HTR-8/SVneo (cell line): ENCODE measurements around the gene DOCK2.
A peak's percentile ranks its signal among the peaks of the same experiment; 100 is the strongest.
"Not testable (repeated sequence)": the region's sequence is repeated elsewhere in the genome, so short reads cannot be mapped to it uniquely, and the experiment has no call there.

Experiments
- DNase-seq: peaks from one replicate; pipeline ENCODE4 v3.0.0; 2011; ENCODE audit warnings: low spot score, mixed read lengths; ENCODE audit not compliant: insufficient read length
- FAIRE-seq: peaks from 2 replicates; lab custom pipeline; 2011; peaks lifted over from hg19 to GRCh38; lab: Jason Lieb, UNC

Gene DOCK2

DNA sequence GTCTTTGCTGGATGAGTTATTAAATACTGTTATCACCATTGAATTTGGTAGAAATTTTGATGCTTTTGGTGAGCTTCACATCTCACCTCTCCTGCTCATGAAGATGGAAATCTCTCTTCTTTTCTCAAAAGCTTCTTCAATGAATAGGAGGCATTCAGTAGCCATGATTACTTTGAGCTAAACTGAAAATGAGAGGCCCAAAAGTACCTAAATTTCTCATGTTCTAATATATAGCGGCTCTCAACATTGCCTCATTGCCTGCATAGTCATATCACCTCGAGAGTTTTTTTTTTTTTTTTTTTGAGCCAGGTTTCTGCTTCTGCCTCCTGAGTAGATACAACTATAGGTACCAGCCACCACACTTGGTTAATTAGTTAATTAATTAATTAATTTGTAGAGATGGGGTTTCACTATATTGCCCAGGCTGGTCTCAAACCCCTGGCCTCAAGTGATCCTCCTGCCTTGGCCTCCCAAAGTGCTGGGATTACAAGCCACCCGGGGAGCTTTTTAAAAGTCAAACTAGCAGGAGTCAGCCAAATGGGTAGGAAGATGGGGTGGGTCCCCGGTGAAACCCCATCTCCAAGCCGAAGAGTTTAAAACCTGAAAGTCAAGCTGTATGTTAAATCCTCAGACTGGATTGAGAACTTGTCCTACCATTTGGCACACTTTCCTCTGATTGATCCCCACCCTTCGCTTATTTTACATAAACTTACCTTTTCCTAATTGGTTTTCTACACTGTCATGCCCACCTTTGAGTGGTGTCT, 169.0 kb downstream of the DOCK2 start:
- no peak for FAIRE-seq
- no peak for DNase-seq

GRCh38 chr5:169808118-169808581, 171.1 kb downstream of the DOCK2 start:
- no peak for FAIRE-seq

GRCh38 chr5:169808880-169809279, 171.8 kb downstream of the DOCK2 start:
- not testable (repeated sequence) for DNase-seq, FAIRE-seq

More at GRCh38 chr5:169808118-169808581, 171.1 kb downstream of the DOCK2 start:
- DNase-seq: no peak

DNA sequence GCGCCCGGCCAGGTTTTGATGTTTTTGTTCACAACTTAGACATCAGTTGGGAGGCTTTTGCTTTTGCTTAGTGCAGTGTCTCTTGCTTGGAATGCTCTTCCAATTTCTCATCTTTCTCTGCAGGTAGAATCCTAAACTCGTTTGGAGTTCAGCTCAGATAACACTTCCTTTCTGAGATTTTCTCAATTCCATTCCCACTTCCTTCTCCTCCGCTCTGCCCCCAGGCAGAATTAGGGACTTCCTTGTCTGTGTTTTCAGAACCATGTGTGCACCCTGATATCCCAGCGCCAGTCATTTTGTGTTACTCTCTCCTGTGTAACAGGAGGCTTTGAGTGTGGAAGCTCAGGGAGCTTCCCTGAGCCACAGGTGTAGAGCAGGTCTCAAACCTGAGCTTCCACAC, 172.2 kb downstream of the DOCK2 start:
- DNase-seq: no peak
- FAIRE-seq: no peak

GRCh38 chr5:169810524-169810923, 173.4 kb downstream of the DOCK2 start:
- no peak for DNase-seq
- no peak for FAIRE-seq

DNA sequence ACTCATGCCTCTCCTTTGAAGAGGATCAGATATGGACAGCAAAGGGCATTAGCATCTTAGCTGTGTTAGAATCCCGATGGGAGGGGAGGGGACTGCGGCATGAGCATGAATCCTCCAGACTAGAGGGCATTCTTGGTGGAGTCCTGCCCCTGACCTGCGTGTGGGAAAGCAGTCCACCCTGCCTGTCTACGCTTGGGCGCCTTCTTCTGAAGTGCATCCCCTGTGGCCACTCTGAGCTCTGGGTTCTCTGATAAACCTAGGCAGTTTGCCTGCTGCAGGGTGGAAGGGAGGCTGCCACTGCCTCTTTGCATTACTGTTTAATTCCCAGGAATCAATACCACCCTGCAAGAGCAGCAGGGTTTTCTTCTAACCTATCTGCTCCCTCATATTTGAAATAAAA, 173.9 kb downstream of the DOCK2 start:
- FAIRE-seq (no peak), DNase-seq (no peak)

DNA sequence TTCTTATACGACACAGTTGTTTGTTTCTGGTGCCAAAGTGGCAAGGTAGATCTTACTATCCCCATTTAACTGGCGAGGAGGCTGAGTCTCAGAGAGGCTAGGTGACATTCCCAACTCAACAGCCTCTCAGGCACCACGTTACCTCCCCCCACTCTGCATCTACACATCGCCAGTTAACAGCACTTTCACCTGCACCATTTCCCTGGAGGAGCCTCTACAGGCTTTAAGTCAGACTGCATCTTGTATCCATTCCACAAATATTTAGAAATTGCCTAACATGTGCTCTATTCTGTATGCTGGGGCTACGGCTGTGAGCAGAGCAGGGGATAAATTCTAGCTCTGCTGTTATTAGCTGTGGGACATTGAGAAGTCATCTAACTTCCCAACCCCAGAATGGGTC, 174.6 kb downstream of the DOCK2 start:
- DNase-seq (no peak), FAIRE-seq (no peak)

DNA sequence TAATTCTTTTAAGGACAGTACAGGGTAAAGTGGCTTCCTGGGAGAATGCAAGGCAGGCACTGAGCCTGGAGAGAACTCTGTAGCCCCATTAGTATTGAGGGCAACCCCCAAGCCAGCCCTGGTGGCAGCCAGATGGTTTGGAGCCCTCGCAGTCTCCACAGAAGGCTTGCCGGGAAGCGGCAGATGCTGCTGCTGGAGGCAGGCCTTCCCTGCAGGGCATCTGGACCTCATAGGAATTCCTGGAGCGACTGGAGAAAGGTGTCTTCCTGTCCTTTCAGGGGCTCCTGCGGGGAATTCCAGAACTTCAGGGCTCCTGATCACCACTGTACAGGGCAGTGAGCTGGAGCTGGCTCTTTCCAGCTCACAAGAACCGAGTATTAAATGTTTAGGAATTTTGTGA, 175.7 kb downstream of the DOCK2 start:
- FAIRE-seq: no peak
- DNase-seq: no peak

DNA sequence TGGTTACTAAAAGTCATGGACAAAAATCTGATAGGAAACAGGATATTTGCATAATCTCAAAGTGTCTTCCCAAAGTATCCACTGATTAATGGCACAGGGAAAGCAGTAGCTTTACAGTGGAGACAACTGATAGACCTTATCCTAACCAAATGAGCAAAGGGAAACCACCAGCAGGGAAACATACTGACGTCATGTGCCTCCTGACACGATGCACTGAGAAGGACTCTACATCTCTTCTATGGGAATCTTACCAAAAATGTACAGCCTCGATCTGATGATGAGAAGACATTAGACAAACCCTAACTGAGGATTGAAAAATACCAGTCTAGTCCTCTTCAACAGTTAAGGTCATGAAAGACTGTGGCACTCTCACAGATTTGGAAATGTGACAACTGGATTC, 177.0 kb downstream of the DOCK2 start:
- DNase-seq: no peak
- no peak for FAIRE-seq

DNA sequence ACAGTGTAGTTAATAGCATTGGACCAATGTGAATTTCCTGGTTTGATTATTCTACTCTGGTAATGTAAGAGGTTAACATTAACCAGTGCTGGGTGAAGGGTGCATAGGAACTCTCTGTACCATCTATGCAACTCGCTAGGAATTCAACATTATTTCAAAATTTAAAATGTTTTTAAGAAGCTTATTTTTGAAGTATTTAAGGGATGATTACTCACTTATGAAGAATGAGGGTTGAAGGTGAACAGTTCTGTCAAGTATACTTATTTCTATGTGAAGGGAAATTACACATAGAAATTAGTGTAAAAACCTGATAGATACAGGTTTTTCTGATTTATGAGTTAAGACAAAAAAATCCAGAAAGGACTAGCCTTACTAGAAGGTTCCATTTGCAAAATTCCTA, 177.4 kb downstream of the DOCK2 start:
- DNase-seq: no peak
- no peak for FAIRE-seq

- no peak for FAIRE-seq
- DNase-seq: no peak
Observed at GRCh38 chr5:169817031-169817430, 180.0 kb downstream of the DOCK2 start.

GRCh38 chr5:169826618-169827017, 189.5 kb downstream of the DOCK2 start:
- no peak for DNase-seq
- FAIRE-seq: no peak

DNA sequence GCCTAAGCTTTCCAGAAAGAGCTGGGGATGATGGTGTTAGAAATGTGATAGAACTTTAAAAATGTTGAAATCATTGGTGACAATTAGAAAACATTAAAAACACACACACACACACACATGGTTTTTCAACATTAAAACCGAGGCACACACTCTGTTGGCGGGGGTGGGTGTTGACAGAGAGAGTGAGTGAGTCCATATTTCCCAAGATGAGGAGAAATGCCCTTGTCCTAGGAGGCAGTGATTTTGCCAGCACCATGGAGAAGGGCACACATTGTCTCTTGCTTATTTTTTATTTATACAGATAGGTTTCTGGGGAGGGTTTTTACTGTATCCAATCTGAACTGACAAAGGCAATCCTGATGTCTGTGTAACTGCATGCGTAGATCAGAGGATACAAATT, 190.7 kb downstream of the DOCK2 start:
- FAIRE-seq: no peak
- no peak for DNase-seq

- no peak for DNase-seq
- FAIRE-seq: no peak
Observed at GRCh38 chr5:169828385-169828784, 191.3 kb downstream of the DOCK2 start.

GRCh38 chr5:169831331-169831730, 194.3 kb downstream of the DOCK2 start:
- DNase-seq: peak; percentile 14
- no peak for FAIRE-seq

- DNase-seq: no peak
- FAIRE-seq: no peak
Observed at GRCh38 chr5:169832304-169832703, 195.2 kb downstream of the DOCK2 start.

GRCh38 chr5:169832845-169833244, 195.8 kb downstream of the DOCK2 start:
- FAIRE-seq (no peak), DNase-seq (no peak)

- DNase-seq, FAIRE-seq: not testable (repeated sequence)
Observed at GRCh38 chr5:169833681-169834292, 196.7 kb downstream of the DOCK2 start.

DNA sequence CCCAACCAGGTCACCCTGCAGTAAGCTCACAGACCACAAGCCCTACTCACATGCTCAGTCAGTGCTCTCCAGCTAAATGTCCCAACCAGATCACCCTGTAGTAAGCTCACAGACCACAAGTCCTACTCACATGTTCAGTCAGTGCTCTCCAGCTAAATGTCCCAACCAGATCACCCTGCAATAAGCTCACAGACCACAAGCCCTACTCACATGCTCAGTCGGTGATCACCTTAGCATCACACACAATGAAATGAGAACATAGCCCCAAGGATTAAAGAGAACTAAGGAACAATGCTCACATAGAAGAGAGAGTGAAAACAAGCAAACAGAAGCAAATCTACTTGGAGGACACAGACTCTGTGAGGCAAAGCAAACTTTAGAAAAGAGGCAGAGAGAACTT, 197.5 kb downstream of the DOCK2 start:
- DNase-seq, FAIRE-seq: not testable (repeated sequence)

GRCh38 chr5:169836835-169837536, 199.9 kb downstream of the DOCK2 start:
- FAIRE-seq (no peak), DNase-seq (no peak)

DNA sequence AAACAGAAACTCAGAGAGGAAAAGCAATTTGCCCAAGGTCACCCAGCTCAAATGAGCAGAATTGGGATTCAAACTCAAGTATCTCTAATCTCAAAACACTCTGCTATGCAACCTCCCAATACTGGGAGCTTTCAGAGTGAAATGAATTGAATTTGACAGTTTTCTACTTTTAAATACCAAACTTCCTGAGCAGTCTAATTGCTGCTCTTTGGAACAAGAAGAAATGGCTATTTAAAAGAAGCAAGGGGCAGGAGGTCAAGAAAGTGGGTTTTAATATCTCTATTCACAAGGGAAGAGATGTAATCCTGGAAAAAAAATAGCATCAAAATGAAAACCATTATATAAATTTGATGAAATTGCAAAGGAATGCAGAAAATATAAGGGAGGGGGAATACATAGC, 200.6 kb downstream of the DOCK2 start:
- DNase-seq: no peak
- FAIRE-seq: no peak
